Measurements from ENCODE around the gene PARD3B.

PARD3B gene

DNA sequence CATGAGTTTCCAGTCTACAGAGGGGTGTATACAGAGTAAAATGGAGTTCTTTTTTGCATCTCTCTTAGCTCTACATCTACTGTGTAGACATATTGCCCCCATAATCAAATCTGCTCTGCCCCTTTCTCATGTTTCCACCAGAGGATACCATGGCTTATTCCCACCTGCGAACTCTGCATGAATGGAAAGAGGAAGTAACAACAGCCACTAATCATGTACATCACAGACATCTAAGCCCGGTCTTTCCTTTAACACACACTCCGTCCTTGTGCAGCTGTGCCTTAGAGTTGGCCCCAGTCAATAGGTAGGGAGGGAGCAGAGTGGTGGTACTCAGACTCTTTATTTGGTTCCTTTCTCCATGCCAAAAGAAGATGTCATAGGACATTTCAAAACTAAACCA, 989.7 kb downstream of the PARD3B start:
- H3K27ac ChIP-seq: no peak overlapping the region
- peaks cover 9 to 30% of the 10 kb centered on the region in 2 experiments for H3K4me1 ChIP-seq (ENCODE audit: control insufficient read depth in 1 of 2, insufficient read depth in 1 of 2, low read depth in 1 of 2, low read length in 1 of 2)
- no peaks in the 10 kb centered on the region for H3K9me3 ChIP-seq
- no peaks in the 10 kb centered on the region for H3K36me3 ChIP-seq
- H3K27me3 ChIP-seq: no peaks in the 10 kb centered on the region
- no peak overlapping the region for H3K4me3 ChIP-seq (ENCODE audit: low read depth in 1 of 2, low read length in 1 of 2)
- TF ChIP-seq CTCF (IDR thresholded peaks at IDR 0.05): no peak

GRCh38 chr2:205539603-205540002, 994.3 kb downstream of the PARD3B start:
- Histone ChIP-seq H3K9me3 (no peaks in the 10 kb centered on the region), H3K36me3 (no peaks in the 10 kb centered on the region), H3K27me3 (no peaks in the 10 kb centered on the region), H3K4me3 (ENCODE audit: low read depth in 1 of 2, low read length in 1 of 2) (no peak overlapping the region), H3K27ac (peak overlapping the region; percentile 48), H3K4me1 (ENCODE audit: control insufficient read depth in 1 of 2, insufficient read depth in 1 of 2, low read depth in 1 of 2, low read length in 1 of 2) (peaks cover 16 to 36% of the 10 kb centered on the region in 2 experiments)
- TF ChIP-seq CTCF (IDR thresholded peaks at IDR 0.05): no peak

- peak overlapping the region; percentile 48 for H3K27ac ChIP-seq
- no peaks in the 10 kb centered on the region for H3K36me3 ChIP-seq
- no peaks in the 10 kb centered on the region for H3K9me3 ChIP-seq
- H3K4me3 ChIP-seq (ENCODE audit: low read depth in 1 of 2, low read length in 1 of 2): peak overlapping the region in 1 of 2 experiments; percentile 1
- H3K4me1 ChIP-seq (ENCODE audit: control insufficient read depth in 1 of 2, insufficient read depth in 1 of 2, low read depth in 1 of 2, low read length in 1 of 2): peaks cover 20 to 38% of the 10 kb centered on the region in 2 experiments
- H3K27me3 ChIP-seq: no peaks in the 10 kb centered on the region
- no peak for TF ChIP-seq CTCF (IDR thresholded peaks at IDR 0.05)
Measured at GRCh38 chr2:205540036-205540435, 994.8 kb downstream of the PARD3B start.

GRCh38 chr2:205543262-205543843, 998.1 kb downstream of the PARD3B start:
- no peak for TF ChIP-seq CTCF (IDR thresholded peaks at IDR 0.05)
- no peaks in the 10 kb centered on the region for H3K36me3 ChIP-seq
- H3K27ac ChIP-seq: no peak overlapping the region
- H3K27me3 ChIP-seq: no peaks in the 10 kb centered on the region
- no peak overlapping the region for H3K4me3 ChIP-seq (ENCODE audit: low read depth in 1 of 2, low read length in 1 of 2)
- no peaks in the 10 kb centered on the region for H3K9me3 ChIP-seq
- H3K4me1 ChIP-seq (ENCODE audit: control insufficient read depth in 1 of 2, insufficient read depth in 1 of 2, low read depth in 1 of 2, low read length in 1 of 2): peaks cover 52 to 60% of the 10 kb centered on the region in 2 experiments

- Histone ChIP-seq H3K9me3 (no peaks in the 10 kb centered on the region), H3K36me3 (no peaks in the 10 kb centered on the region), H3K4me3 (ENCODE audit: low read depth in 1 of 2, low read length in 1 of 2) (no peak overlapping the region), H3K4me1 (ENCODE audit: control insufficient read depth in 1 of 2, insufficient read depth in 1 of 2, low read depth in 1 of 2, low read length in 1 of 2) (peaks cover 52 to 60% of the 10 kb centered on the region in 2 experiments), H3K27me3 (no peaks in the 10 kb centered on the region), H3K27ac (peak overlapping the region; percentile 77)
- no peak for TF ChIP-seq CTCF (IDR thresholded peaks at IDR 0.05)
Measured at GRCh38 chr2:205543937-205544702, 998.8 kb downstream of the PARD3B start.
